Suprapubic skin (tissue), 4 donors: Measurements from ENCODE around the gene ALDH7A1. TPM values are rescaled to one million over a fixed set of nuclear protein-coding genes. Genes with fewer than 3 reads are reported as not detected.
A peak's percentile ranks its signal among the peaks of the same experiment; 100 is the strongest.

Source experiments
- DNase-seq, 2 donors: peaks; one replicate each; pipeline ENCODE4 v3.0.0-alpha.2; 2019; ENCODE audit warnings: low spot score in 2 of 2
- H3K27ac ChIP-seq: fragments of 200-600 bp; sonication (generic); one replicate; pipeline ENCODE4 v1.5.1; 2019
- H3K27me3 ChIP-seq: fragments of 200-600 bp; sonication (generic); one replicate; pipeline ENCODE4 v1.5.1; 2019
- H3K36me3 ChIP-seq: fragments of 200-600 bp; sonication (generic); one replicate; pipeline ENCODE4 v1.5.1; 2019
- H3K4me1 ChIP-seq: fragments of 200-600 bp; sonication (generic); one replicate; pipeline ENCODE4 v1.5.1; 2019
- H3K4me3 ChIP-seq: fragments of 200-600 bp; sonication (generic); one replicate; pipeline ENCODE4 v1.5.1; 2019; ENCODE audit warnings: mild to moderate bottlenecking
- H3K9me3 ChIP-seq: fragments of 200-600 bp; sonication (generic); one replicate; pipeline ENCODE4 v1.5.1; 2019
- CTCF ChIP-seq, 2 donors: fragments of 200-600 bp in 1 of 2; fragments of 450-650 bp in 1 of 2; sonication (generic) in 1 of 2; IDR thresholded peaks; one replicate each; pipeline ENCODE4 v1.5.1; 2016 to 2019; ENCODE audit warnings: antibody characterized with exemption in 2 of 2, mild to moderate bottlenecking in 1 of 2, moderate library complexity in 1 of 2
- EP300 ChIP-seq: sonication (generic); formaldehyde crosslinking; IDR thresholded peaks from one replicate; pipeline ENCODE4 v1.6.1; 2017; ENCODE audit warnings: antibody characterized with exemption
- POLR2A ChIP-seq, 2 donors: fragments of 450-650 bp; IDR thresholded peaks; one replicate each; pipeline ENCODE4 v1.6.1; 2017; ENCODE audit warnings: antibody characterized with exemption in 2 of 2, mild to moderate bottlenecking in 2 of 2, moderate library complexity in 2 of 2
- POLR2AphosphoS5 ChIP-seq, 3 donors: sonication (generic); formaldehyde crosslinking; IDR thresholded peaks; one replicate each; pipeline ENCODE4 v1.6.1; 2017; ENCODE audit warnings: antibody characterized with exemption in 3 of 3
- WGBS: methylation state at CpG from one replicate; pipeline ENCODE4 v1.1.5; 2018; 5-methylcytosine and 5-hydroxymethylcytosine counted together
- total RNA-seq, 4 donors: library from RNA; depleted of rRNA; stranded (reverse); fragments of >200 nt; gene quantifications; one replicate each; pipeline ENCODE4 v1.1.0, GENCODE V29; 2016

Gene ALDH7A1
- total RNA-seq, 4 donors from 2014 or later: 28.5 to 71.2 (median 43.5) TPM

GRCh38 chr5:126542441-126542840, 52.6 kb downstream of the ALDH7A1 start:
- Histone ChIP-seq H3K27ac (no peak overlapping the region), H3K4me1 (peaks cover 5% of the 10 kb centered on the region), H3K4me3 (no peak overlapping the region), H3K27me3 (no peaks in the 10 kb centered on the region), H3K9me3 (no peaks in the 10 kb centered on the region), H3K36me3 (peaks cover 31% of the 10 kb centered on the region)
- no peak for DNase-seq
- WGBS: 67% methylated on average over 2 of the region's 2 CpGs
- TF ChIP-seq POLR2A (IDR thresholded peaks at IDR 0.05) (no peak), EP300 (no peak), POLR2AphosphoS5 (IDR thresholded peaks at IDR 0.05) (no peak), CTCF (IDR thresholded peaks at IDR 0.05) (no peak)

GRCh38 chr5:126540631-126541030, 54.4 kb downstream of the ALDH7A1 start:
- Histone ChIP-seq H3K4me1 (peaks cover 13% of the 10 kb centered on the region), H3K27ac (no peak overlapping the region), H3K9me3 (no peaks in the 10 kb centered on the region), H3K36me3 (peaks cover 16% of the 10 kb centered on the region), H3K4me3 (no peak overlapping the region), H3K27me3 (no peaks in the 10 kb centered on the region)
- TF ChIP-seq POLR2AphosphoS5 (IDR thresholded peaks at IDR 0.05) (no peak), EP300 (no peak), POLR2A (IDR thresholded peaks at IDR 0.05) (no peak), CTCF (IDR thresholded peaks at IDR 0.05) (no peak)
- DNase-seq: no peak
- 74% methylated on average over 5 of the region's 5 CpGs for WGBS

GRCh38 chr5:126538579-126538978, 56.4 kb downstream of the ALDH7A1 start:
- Histone ChIP-seq H3K36me3 (no peaks in the 10 kb centered on the region), H3K4me1 (peaks cover 13% of the 10 kb centered on the region), H3K27ac (peak overlapping the region; percentile 35), H3K9me3 (no peaks in the 10 kb centered on the region), H3K4me3 (no peak overlapping the region), H3K27me3 (no peaks in the 10 kb centered on the region)
- no peak for DNase-seq
- 52% methylated on average over 1 of the region's 1 CpG for WGBS
- TF ChIP-seq CTCF (IDR thresholded peaks at IDR 0.05) (no peak), POLR2A (IDR thresholded peaks at IDR 0.05) (no peak), EP300 (no peak), POLR2AphosphoS5 (IDR thresholded peaks at IDR 0.05) (no peak)

- Histone ChIP-seq H3K36me3 (no peaks in the 10 kb centered on the region), H3K9me3 (no peaks in the 10 kb centered on the region), H3K4me1 (peaks cover 13% of the 10 kb centered on the region), H3K27me3 (no peaks in the 10 kb centered on the region), H3K4me3 (no peak overlapping the region), H3K27ac (no peak overlapping the region)
- WGBS: 55% methylated on average over 3 of the region's 3 CpGs
- TF ChIP-seq POLR2A (IDR thresholded peaks at IDR 0.05) (no peak), CTCF (IDR thresholded peaks at IDR 0.05) (no peak), EP300 (no peak), POLR2AphosphoS5 (IDR thresholded peaks at IDR 0.05) (no peak)
- DNase-seq: no peak
Measured at GRCh38 chr5:126536874-126537273, 58.1 kb downstream of the ALDH7A1 start.

GRCh38 chr5:126535856-126536545, 59.0 kb downstream of the ALDH7A1 start:
- 90% methylated on average over 4 of the region's 4 CpGs for WGBS
- H3K27ac ChIP-seq: no peak overlapping the region
- no peaks in the 10 kb centered on the region for H3K27me3 ChIP-seq
- no peak overlapping the region for H3K4me3 ChIP-seq
- peaks cover 13% of the 10 kb centered on the region for H3K4me1 ChIP-seq
- H3K9me3 ChIP-seq: no peaks in the 10 kb centered on the region
- peak in 1 of 2 donors; percentile 32 for DNase-seq
- TF ChIP-seq EP300: no peak
- TF ChIP-seq POLR2AphosphoS5 (IDR thresholded peaks at IDR 0.05): no peak
- TF ChIP-seq CTCF (IDR thresholded peaks at IDR 0.05): no peak
- TF ChIP-seq POLR2A (IDR thresholded peaks at IDR 0.05): no peak
- H3K36me3 ChIP-seq: no peaks in the 10 kb centered on the region
